ENCODE results near the gene MRPL14.
A peak's percentile ranks its signal among the peaks of the same experiment; 100 is the strongest.

The MRPL14 gene

DNA sequence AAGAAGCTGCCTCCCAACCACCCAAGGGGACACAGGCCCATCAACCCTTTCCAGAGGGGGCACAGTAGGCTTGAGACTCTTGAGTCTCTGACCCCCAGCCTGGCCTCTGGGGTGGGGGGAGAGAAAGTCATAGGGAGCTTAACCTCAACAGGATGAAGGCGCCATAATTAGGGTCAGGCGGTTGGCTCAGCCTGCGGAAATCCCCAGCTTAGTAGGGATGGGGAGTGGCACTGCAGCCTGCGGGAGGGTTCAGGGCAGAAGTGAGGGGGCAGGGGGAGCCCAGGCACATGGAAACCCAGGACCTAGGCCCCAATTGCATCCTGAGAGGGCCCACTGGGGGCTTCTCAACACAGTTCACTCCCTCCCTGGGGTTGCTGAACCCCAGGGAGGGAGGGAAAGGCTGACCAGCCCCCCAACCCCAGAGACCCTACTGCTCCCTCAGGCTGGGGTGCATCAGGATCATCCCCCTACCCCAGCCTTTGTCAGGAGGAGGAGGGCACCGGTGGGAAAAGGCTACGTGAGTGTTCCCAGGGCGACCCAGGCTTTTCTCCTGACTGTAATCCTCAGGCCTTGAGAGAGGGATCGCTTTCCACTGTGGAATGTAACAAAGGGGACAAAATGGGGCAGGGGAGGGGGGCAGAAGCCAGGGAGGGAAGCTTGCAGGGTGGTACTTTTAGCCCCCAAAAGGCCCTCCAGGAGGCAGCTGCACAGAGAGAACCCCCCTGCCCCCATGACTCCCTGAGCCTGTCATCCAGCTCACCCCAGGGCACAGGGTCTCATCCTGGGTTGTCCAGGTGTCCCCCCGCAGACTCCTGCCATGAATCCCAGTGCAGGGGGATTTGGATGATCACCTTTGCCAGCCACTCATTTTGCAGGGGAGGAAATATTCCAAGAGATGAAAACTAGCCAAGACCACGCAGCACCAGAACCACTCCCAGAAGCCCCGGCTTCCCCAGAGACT lies 46.4 kb downstream of the MRPL14 start:
- no peak for DNase-seq (ENCODE audit: low spot score)

DNA sequence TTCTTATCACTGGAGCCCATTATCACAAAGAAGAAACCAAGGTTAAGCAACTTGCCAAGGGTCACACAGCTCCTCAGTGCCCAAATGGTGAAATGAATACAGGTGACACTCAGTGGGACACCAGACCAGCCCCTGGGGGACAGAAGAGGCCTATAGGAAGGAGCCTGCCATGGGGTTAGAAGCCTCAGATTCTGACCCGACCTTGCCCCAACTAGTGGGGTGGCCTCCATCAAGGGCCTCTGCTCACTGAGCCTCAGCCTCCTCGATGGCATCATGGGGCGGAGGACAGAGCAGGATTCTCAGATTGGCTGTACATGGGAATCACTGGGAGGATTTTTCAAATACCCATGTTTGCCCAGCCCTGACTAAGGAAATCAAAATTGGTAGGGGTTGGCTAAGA lies 47.6 kb downstream of the MRPL14 start:
- DNase-seq (ENCODE audit: low spot score), result no peak

DNA sequence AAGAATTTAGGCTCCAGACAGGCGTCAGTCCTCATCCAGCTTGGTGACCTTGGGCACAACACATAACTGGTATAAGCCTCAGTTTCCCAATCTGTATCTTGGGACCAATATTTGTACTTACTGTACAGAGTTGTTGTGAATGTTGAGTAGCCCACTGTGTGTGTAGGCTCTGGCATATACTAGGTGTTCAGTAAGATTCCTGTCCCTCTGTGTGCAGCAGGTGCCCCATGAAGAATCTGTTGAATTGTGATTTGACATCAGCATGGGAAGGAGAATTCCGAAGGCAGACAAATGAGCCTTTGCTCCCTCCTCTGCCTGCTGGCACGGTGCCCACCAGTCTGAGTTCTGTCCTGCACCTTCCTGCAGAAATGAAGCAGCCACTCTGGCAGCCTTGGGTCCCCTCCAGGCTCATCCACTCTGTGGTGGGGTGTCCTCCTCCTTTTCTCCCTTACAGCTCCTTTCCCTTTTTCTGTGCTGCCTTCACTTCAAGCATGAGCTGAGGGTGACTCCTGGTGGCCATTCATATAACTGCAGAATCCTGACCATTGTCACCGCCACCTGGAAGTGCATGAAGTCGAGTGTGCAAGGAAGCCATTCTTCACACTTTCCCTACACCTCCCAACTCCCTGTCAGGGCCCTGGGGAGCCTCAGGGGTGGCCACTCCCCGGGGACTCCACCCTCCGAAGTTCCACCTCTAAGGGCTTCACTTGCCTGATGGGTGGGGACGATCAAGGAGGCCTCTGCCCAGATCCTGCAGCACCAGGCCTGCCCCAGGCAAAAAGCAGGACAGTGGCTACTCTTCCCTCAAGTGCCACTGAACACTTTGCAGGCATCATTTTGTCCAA lies 48.2 kb downstream of the MRPL14 start:
- DNase-seq (ENCODE audit: low spot score), result peak; percentile 79

DNA sequence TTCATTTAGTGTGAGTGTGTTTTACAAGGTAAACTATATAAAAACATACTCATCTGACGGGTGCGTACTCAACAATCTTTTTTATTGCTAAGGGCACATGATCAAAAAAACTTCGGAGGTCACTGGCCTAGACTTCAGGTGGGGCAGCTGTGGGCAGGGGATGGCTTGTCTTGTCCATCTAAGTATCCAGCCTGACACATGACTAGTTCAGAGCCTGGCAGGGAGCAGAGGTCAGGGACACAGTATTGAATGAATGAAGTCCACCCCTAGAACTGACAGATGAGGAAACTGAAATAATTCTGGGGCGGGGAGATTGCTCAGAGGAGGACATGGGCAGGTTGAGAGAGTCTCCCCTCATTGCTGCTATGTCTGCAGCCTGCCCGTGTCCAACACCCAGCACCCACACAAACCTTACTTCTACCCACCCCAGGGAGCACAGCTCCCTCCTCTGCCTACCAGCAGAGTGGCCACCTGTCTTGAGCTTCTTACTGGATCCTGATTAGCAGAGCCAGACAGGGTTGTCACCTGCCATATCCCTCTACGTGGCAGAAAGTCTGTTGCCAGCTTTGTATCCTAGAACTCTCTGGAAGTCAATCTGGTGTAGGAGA lies 48.9 kb downstream of the MRPL14 start:
- DNase-seq (ENCODE audit: low spot score), result no peak

DNA sequence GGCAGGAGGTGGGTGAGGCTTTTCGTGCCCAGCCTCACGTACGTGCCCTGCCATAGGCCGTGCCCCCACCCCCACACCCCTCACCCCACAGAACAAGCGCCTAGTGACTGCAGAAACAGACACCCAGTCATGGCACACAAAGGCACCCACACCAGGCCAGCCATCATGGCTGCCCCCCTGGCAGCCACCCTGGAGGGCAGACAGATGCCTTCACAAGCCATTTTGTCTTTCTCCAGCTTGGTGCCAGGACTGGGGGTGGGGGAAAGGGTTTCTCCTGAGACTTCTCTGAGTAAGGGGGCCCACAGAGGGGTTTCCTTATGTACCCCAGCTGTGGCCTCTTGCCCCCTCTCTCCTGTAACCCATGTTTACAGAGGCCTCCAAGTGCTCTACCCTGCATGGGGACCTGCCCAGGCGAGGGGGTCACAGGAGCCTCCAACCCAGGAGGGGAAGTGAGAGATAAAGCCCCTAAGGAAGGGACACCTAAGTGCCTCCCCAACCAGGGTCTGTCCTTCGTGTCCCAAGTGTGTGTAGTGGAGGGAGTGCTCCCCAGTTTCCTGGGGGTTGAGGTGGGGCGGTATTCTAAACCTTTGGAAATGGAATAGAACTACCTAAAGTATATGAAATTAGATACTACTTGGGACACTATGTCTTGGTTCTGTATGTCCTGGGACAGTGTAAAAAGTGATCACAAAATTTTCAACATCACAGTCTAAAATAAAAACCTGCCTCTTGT lies 49.9 kb downstream of the MRPL14 start:
- no peak for DNase-seq (ENCODE audit: low spot score)

DNA sequence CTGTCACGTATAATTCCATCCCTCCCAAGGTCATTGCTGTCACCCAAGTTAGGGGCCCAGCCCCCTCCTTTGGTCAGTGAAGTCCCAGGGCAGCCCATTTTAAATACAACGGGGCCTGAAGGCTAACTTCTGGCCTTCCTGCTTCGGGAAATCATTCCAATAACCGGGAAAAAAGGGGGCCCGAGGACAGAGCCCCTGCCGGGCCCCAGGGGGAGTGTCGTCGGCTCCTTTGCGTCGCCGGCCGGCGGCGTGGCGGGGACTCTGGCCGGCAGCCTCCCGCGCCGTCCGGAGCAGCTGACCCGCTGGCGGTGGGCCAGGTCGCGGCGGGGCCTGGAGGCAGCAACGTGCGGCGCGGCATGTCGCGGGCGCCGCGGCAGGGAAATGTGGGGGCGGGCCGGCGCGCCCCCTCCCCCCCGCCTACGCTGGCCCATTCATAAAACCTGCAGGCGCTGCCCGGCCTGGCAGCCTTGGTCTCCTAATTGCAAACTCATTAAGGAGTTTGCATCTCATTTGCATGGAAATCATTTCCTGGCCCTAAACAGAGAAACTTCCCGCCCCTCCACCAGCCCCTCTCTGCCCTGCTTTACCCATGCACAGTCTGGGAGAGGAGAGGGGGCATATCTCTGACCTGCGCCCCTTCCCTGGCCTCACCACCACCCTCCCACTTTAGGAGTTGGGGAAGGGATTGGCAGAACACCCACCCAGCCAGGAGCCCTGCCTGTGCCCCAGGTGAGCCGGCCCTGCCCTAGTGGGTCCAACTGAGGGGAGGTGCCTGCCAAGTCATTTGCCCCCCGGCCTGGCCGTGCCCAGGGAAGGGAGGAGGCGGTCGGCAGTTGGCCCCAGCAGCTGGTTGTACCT lies 50.7 kb downstream of the MRPL14 start:
- no peak for DNase-seq (ENCODE audit: low spot score)

DNA sequence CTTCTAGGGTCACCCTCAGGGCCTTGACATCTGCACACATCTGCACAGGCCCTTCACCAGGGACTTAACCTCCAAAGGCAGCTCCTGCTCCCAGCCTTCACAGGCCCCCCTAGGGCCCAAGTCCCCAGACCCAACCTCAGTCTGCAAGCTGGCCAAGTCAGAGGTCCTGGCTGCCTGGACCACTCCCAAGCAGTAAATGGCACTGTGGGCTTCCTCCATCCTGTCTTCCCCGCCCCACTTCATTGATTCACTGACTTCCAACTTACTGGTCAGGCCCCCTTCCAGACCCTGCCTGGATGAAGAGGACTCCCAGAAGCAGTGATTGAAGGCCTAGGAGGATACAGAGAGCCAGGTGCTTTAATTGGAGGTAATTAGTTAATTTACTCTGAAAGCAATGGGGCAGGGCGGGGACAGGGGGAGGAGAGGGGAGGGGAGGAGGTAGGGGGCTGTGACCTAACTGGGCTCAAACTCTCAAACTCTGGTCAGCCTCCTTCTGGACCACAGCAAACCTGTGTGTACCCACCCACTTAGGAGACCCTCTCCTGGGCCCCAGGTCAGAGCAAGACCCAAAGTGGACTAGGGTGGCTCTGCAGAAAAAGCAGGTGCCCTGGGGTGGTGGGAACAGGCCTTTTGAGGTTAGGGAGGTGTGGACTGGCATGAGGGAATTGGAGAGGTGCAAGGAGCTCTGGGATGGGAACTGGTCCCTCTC lies 51.5 kb downstream of the MRPL14 start:
- no peak for DNase-seq (ENCODE audit: low spot score)

DNA sequence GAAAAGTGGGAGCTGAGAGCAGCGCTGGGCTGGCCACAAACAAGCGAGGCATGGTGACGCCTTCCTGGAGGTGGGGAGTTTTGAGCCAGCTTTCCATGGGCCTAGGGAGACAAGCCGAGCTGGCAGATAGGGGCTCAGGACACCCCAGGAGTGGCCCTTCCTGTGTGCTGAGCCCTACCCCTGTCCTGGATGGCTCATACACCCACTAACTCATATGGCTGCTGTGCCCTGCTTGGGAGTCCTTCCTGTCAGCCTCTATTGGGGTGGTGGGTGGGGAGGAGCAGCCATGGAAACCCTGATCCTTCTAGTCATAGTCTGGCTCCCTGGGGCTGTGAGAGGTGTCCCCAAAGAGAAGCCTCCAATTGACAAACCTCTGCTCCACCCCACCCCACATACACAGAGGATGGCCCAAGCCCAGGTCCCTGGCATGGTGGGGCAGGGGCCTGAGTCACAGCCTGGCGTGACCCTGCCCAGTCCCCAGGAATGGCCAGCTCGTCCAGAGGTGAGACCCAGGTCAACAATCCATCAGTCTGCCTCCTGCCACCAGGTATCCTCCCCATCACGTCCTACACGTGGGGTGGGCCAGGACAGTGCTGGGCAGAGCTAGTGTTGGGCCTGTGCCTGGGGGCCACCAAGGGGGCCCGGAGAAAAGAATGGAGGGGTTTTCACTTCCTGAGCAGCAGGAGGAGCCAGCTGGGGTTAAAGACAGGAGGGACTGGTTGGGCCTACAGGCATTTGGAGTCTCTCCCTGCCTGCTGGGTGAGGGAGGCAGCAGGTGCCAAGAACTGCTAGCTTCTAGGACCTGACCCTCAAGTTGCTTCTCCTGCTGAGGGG lies 52.2 kb downstream of the MRPL14 start:
- DNase-seq (ENCODE audit: low spot score), result no peak

DNA sequence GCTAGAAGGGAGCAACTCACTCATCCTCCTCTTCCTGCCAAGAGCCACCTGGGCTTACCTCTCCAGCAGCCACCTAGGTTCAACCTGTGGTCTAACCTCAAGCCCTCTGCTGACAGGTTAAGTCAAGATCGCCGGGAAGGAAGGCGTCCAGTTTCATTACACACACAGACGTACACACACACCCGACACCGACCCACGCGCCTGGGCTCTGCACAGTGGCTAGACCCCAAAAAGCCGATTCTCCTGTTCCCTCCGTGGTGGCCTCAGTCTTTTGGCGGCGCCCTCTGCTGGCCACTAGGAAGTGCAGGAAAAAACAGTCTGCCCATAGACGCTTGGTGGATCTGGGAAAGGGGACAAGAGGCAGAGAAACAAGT lies 52.8 kb downstream of the MRPL14 start:
- peak; percentile 86 for DNase-seq (ENCODE audit: low spot score)

DNA sequence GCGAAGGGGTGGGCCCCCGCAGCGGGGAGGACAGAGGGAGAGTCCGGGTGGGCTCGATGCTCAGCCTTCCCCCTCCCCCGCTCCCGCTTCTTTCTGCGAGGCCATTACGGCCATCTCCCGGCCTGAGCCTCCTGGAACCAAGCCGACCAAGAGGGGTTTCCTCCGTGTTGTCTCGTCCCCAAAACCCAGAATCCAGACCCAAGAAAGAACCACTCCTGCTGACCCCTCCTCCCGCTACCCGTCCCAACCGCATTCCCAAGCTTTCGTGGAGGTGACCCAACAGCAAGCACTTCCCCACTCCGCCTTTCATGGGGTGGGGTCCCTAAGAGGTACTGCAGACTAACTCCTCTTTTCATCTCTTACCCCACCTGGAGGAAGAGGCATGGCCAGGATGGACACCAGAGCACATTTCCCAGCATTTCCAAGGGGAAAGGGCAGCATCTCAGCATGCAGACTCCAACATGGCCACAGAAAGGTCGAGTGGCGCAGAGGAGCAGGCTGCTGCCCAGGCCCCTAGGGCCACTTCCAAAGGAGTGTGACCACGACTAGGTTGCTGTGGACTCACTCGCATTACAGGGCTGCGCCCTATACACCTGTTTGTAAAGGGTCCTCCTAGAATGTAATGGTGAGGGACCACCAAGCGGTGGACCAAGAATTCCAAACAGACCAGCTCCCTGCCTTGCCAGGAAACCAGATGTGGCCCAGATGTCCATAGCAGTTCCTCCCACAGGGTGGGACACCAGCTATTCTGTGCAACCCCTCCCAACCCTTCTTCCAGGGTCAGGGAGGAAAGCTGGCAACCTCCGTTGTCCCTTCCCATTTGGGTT lies 53.4 kb downstream of the MRPL14 start:
- peak; percentile 75 for DNase-seq (ENCODE audit: low spot score)

DNA sequence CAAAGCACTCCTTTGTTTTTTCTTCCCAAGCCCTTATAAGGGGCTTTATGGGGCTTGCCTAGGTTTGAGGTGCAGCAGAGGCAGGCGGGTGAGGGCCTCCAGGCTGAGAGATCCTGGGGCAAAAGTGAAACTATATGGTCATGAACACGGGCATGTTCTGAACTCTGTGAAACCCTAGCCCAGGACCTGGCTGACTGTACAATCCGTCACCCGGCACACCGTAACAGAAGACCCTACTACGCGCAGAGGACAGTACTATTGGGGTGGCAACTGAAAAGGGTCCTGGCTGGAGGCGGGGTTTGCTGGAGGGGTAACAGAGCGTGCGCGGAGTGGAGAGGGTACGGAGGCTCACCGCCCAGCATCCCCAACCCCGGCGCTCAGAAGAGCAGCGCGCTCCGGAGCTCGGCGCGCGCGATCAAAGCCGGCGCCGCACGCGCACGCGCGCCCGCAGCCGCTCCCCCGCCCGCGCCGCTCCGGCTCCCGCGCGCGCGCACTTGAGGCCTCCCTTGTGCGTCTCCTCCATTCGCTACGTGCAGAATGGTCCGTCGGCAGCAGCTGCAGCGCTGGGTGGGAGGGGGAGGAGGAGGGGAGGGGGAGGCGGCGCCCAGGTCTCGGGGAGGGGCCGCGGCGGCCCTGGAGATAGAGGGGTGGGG lies 54.2 kb downstream of the MRPL14 start:
- peak; percentile 89 for DNase-seq (ENCODE audit: low spot score)

DNA sequence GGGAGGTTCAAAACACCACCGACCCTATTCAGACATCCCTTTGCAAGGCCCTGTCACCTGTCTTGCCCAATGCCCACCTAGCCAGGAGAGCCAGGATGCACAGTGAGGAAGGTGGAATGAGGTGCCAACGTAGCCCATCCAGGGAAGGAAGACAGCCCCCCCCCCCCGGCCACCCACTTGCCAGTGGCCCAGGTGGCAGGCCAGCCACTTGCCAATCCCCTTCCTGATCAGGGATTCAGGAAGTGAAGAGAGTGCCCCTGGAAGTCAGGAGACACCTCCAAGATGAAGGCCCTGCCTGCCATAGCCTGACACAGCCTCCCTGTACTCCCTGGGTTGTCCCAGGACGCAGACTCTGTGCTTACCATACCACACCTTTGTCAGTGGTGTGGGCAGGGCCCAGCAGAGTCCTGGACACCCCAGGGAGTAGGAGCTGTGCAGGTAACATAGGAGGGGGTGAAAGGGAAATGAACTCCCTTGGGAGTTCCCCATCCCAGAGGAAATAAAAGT lies 54.7 kb downstream of the MRPL14 start:
- DNase-seq (ENCODE audit: low spot score), result no peak

DNA sequence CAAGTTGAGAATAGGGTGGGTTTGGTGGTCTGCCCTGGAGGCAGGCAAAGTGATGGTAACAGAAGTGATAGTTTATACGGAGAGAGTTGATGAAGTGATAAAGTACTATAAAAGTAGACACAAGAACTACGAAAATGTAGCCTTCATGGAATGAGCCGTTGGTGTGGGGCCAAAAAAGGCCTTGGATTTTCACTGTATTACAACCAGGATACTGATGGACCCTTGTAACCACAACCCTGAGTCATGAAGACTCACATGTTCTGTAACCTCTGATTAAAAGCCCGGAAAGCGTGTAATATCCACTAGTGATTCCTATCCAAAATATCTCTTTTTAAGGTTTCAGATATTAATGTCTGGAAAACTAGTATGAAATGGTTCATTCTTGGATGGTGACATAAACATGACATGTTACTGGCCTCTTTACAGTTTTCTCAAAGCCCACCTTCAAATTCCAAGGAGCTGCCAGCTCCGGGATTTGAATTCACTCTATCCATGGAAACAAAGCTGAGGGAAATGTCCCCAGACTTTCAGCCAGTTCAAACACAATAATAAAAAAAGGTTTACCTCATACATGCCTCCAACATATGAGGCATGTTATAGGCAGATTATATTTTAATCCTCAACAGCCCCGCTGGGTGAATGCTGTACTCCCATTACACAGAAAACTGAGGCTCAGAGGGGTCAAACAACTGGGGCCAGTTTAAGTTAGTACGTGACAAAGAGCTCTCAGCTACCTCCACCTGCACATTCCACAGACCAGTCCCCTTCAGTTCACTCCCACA lies 55.4 kb downstream of the MRPL14 start:
- DNase-seq (ENCODE audit: low spot score), result no peak

DNA sequence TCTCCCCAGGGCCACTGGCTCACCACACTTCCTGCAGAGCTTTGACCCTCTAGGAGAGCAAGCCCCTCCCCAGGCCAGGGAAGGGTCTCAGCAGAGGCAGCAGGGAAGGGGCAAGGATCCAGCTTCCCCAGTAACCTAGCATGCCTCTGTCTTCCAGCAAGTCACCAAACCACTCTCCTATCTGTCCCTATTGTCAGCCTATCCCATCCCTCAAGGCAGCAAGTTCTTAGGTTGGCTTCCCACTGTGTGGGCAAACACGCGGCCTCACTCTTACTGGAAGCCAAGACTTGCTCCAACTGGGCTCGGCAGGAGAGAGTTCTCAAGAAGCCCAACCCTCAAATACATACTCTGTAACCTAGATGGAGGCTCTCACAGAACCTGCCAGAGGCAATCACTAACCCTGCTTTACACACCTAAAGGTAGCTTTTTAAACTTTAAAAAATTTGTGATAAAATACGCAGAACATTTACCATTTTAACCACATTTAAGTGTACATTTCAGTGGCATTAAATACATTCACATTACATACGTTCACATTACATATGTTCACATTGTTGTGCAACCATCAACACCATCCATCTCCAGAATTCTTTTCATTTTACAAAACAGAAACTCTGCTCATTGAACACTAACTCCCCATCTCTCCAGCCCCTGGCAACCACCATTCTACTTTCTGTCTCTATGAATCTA lies 58.5 kb downstream of the MRPL14 start:
- no peak for DNase-seq (ENCODE audit: low spot score)

DNA sequence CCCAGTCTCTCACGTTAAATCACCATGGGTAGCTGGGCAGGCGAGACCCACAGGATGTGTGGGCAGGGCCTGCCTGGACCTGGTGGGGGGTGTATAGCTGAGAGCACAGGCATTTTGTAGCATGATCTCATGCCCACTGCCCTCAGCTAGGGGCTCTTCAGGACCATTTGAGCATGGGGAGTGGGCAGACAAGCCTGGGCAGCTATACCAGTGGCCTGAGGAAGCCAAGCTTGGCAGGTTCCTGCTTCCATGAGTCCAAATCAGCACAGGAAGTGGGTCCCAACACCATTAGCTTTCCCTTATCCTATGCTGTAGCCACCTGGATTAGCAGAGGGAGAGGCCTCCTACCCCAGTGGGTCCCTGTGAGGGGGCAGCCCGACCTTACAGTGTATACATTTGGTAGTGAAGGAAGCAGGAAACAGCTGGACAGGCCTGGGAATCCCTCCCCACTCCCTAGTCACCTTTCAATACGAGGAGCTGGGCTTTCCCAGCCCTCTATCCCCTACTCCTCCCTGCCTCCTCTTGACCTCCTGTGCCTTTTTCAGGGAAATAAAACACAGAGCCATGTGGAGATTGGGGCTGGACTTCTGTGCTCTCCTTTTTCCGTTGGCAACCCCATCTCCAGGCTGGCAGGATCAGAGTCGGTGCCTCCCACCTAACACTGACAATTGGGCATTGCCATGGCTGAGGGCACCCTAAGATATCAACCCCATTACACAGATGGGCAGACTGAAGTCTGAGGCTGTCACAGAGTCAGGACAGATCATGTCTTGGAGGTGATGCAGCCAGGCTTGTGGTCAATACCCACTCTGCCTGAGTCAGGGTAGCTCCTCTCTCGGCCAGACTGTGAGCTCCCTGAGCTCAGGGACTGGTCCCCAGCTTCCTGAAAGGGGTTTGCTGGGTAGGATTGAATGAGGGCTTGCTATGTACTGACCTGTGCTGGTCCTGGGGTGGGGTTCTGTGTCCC lies 59.8 kb downstream of the MRPL14 start:
- no peak for DNase-seq (ENCODE audit: low spot score)

Data from SK-N-DZ (cell line).